ENCODE data around the gene IZUMO4. TPM values are rescaled to one million over a fixed set of nuclear protein-coding genes. Genes with fewer than 3 reads are reported as not detected.
"Not testable (repeated sequence)": the region's sequence is repeated elsewhere in the genome, so short reads cannot be mapped to it uniquely, and the experiment has no call there.

The IZUMO4 gene
- total RNA-seq, 6 donors from 2014 or later = 0.59 to 61.8 (median 6.4) TPM

DNA sequence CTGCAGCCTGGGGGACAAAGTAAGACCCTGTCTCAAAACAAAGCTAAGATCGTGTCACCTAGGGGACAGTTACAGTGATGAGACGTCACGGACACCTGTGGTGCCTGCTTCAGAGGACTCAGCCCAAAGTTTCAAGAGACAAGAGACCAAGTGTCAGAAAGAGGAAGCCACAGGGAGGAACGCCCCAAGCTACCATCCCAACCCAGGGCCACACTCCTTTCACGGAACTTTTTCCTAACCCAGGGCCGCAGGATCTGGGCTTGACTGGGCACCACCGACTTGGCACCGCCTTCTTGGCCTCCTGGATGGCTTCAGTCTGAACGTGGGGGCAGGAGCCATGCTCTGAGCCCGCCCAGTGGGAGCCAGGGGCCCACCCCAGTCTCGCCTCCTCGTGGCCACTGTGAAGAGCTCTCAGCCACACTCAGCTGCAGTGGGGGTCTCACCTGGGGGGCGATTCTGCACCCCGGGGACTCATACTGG lies 9.1 kb upstream of the IZUMO4 start:
- Histone ChIP-seq H3K4me1 (peaks cover 67 to 95% (median 73%) of the 10 kb centered on the region in 4 donors), H3K9me3 (no peaks in the 10 kb centered on the region), H3K36me3 (peaks cover 0 to 23% (median 7%) of the 10 kb centered on the region in 4 donors), H3K4me3 (no peak overlapping the region), H3K27me3 (no peaks in the 10 kb centered on the region), H3K27ac (peak overlapping the region; percentile 85 to 96 (median 90))
- TF ChIP-seq, protein P1, sequence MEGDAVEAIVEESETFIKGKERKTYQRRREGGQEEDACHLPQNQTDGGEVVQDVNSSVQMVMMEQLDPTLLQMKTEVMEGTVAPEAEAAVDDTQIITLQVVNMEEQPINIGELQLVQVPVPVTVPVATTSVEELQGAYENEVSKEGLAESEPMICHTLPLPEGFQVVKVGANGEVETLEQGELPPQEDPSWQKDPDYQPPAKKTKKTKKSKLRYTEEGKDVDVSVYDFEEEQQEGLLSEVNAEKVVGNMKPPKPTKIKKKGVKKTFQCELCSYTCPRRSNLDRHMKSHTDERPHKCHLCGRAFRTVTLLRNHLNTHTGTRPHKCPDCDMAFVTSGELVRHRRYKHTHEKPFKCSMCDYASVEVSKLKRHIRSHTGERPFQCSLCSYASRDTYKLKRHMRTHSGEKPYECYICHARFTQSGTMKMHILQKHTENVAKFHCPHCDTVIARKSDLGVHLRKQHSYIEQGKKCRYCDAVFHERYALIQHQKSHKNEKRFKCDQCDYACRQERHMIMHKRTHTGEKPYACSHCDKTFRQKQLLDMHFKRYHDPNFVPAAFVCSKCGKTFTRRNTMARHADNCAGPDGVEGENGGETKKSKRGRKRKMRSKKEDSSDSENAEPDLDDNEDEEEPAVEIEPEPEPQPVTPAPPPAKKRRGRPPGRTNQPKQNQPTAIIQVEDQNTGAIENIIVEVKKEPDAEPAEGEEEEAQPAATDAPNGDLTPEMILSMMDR (IDR thresholded peaks at IDR 0.05) = no peak
- TF ChIP-seq EP300 (IDR thresholded peaks at IDR 0.05) = no peak
- TF ChIP-seq POLR2AphosphoS5 (IDR thresholded peaks at IDR 0.05) = no peak
- no peak for TF ChIP-seq POLR2A (IDR thresholded peaks at IDR 0.05)
- 50 to 76% methylated on average over 12 to 14 of the region's 14 CpGs for WGBS, 2 donors
- ATAC-seq (ENCODE audit: low FRiP score in 2 of 2) (peak; percentile 19 to 20), DNase-seq (peak; percentile 60 to 82)

- Histone ChIP-seq H3K9me3 (no peaks in the 10 kb centered on the region), H3K4me1 (peaks cover 74 to 96% (median 82%) of the 10 kb centered on the region in 4 donors), H3K27ac (peak overlapping the region; percentile 89 to 96 (median 92)), H3K36me3 (peaks cover 0 to 16% (median 0%) of the 10 kb centered on the region in 4 donors), H3K27me3 (no peaks in the 10 kb centered on the region), H3K4me3 (no peak overlapping the region)
- DNase-seq (no peak), ATAC-seq (ENCODE audit: low FRiP score in 2 of 2) (no peak)
- peak in 1 of 2 donors; percentile 14 for TF ChIP-seq POLR2AphosphoS5 (IDR thresholded peaks at IDR 0.05)
- no peak for TF ChIP-seq POLR2A (IDR thresholded peaks at IDR 0.05)
- 60 to 63% methylated on average over 5 to 15 of the region's 16 CpGs for WGBS, 2 donors
Observed at GRCh38 chr19:2089001-2089711, 7.6 kb upstream of the IZUMO4 start.

DNA sequence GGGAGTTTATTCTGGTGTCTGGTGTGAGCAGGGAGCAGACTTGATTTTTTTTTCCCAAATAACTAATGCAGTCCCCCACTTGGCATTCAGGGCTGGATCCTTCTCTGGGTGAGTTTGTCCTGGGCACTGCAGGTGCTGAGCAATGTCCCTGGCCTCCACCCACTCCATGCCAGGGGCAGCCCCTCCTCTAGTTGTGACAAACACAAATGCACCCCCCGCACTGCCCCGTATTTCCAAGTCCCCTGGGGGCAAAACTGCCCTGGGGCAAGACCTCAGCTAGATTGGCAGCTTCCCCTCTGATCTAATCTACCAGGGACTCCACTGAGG lies 7.0 kb upstream of the IZUMO4 start:
- peaks cover 0 to 11% (median 0%) of the 10 kb centered on the region in 4 donors for H3K36me3 ChIP-seq
- WGBS, 2 donors = 53% methylated on average over 2 of the region's 2 CpGs; no CpG with 5 or more reads in 1 of the 2 donors
- ATAC-seq (ENCODE audit: low FRiP score in 2 of 2) (no peak), DNase-seq (no peak)
- peaks cover 71 to 96% (median 85%) of the 10 kb centered on the region in 4 donors for H3K4me1 ChIP-seq
- H3K9me3 ChIP-seq = no peaks in the 10 kb centered on the region
- peak overlapping the region in 1 of 4 donors; percentile 19 for H3K4me3 ChIP-seq
- H3K27ac ChIP-seq = peak overlapping the region; percentile 89 to 96 (median 92)
- TF ChIP-seq POLR2A (IDR thresholded peaks at IDR 0.05) = no peak
- no peak for TF ChIP-seq POLR2AphosphoS5 (IDR thresholded peaks at IDR 0.05)
- TF ChIP-seq EP300 (IDR thresholded peaks at IDR 0.05) = no peak
- TF ChIP-seq, protein P1 (IDR thresholded peaks at IDR 0.05) = no peak
- no peaks in the 10 kb centered on the region for H3K27me3 ChIP-seq

DNA sequence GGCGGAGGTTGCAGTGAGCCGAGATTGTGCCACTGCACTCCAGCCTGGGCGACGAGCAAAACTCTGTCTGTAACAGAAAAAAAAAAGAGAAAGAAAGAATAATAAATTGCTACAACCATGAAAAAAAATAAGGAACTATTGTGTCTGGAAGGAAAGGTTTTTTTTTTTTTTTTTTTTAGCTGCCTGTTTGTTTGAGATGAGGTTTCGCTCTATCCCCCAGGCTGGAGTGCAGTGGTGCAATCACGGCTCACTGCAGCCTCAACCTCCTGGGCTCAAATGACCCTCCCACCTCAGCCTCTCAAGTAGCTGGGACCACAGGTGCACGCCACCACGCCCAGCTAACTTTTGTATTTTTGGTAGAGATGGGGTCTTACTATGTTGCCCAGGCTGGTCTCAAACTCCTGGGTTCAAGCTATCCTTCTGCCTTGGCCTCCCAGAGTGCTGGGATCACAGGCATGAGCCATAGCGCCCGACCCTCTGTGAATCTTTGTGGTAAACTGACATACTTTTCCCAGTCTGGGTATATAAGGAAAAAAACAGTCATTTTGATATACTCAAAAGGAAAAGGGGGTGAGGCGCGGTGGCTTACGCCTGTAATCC lies 4.7 kb upstream of the IZUMO4 start:
- H3K4me1 ChIP-seq = peaks cover 63 to 88% (median 74%) of the 10 kb centered on the region in 4 donors
- ATAC-seq (ENCODE audit: low FRiP score in 2 of 2); H3K9me3 ChIP-seq; H3K36me3 ChIP-seq; H3K27me3 ChIP-seq; DNase-seq; H3K4me3 ChIP-seq: not testable (repeated sequence)
- 78 to 88% methylated on average over 13 of the region's 13 CpGs for WGBS, 2 donors
- H3K27ac ChIP-seq = peak overlapping the region; percentile 89 to 96 (median 92)

GRCh38 chr19:2096034-2096479 lies 658 bp upstream of the IZUMO4 start, which contains the start of gene MOB3A:
TSS of gene MOB3A (minus strand) at chr19:2096326. CDS start at chr19:2078560, 17,766 bp downstream.
- 1% methylated on average over 33 of the region's 56 CpGs; no CpG with 5 or more reads in 1 of the 2 donors for WGBS, 2 donors
- Histone ChIP-seq H3K27ac (peak within 1 kb of the TSS; percentile 90 to 96 (median 94)), H3K36me3 (peaks cover 8 to 31% (median 19%) of the 10 kb centered on the region in 4 donors), H3K4me1 (peaks cover 31 to 61% (median 47%) of the 10 kb centered on the region in 4 donors), H3K9me3 (no peaks in the 10 kb centered on the region), H3K4me3 (peak within 1 kb of the TSS; percentile 64 to 82 (median 70)), H3K27me3 (no peaks in the 10 kb centered on the region)
- peak; percentile 90 to 98 for DNase-seq
- TF ChIP-seq, protein P1 (IDR thresholded peaks at IDR 0.05) = peak in 5 of 6 experiments; percentile 34 to 86 (median 77)
- TF ChIP-seq EP300 (IDR thresholded peaks at IDR 0.05) (peak in 1 of 4 donors; percentile 77), POLR2AphosphoS5 (IDR thresholded peaks at IDR 0.05) (peak; percentile 93 to 94), POLR2A (IDR thresholded peaks at IDR 0.05) (peak; percentile 8 to 96 (median 78))
- peak; percentile 81 to 89 for ATAC-seq (ENCODE audit: low FRiP score in 2 of 2)
